Smooth muscle cell of the brain vasculature (primary cell): Measurements from ENCODE around the gene PADI1.

Experiments used
- DNase-seq: peaks from one replicate; pipeline ENCODE4 v3.0.0-alpha.2; 2012; ENCODE audit warnings: low read depth, low spot score

PADI1 gene

DNA sequence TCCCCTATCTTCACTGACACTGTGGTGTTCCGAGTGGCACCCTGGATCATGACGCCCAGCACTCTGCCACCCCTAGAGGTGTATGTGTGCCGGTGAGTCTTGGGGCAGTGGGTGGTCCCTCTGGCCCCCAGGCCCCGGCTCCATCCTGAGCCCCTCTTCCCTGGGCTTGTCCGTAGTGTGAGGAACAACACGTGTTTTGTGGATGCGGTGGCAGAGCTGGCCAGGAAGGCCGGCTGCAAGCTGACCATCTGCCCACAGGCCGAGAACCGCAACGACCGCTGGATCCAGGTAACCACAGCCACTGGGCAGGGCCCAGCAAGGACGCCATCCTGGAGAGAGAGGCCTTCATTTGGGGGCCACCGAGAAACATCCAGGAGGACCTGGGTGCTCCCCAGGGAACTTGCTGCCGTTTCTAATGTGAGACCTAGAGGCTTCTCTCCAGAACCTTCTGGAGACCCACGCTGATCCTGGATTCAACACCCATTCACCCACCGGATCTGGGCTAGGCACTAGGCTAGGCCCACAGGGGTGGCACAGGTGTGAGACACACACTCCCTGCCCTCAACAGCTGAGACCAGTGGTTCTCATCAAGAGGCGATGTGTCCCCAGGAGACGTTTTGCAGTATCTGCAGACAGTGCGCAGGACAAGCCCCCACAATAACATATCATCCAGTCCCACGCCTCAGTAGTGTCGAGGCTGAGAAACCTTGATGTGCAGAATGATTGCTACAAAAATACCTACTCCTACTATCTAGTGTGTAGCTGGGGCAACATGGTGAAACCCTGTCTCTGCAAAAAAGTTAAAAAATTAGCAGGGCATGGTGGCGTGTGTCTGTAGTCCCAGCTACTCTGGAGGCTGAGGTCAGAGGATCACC is 66.2 kb downstream of the PADI1 start:
- DNase-seq = no peak

DNA sequence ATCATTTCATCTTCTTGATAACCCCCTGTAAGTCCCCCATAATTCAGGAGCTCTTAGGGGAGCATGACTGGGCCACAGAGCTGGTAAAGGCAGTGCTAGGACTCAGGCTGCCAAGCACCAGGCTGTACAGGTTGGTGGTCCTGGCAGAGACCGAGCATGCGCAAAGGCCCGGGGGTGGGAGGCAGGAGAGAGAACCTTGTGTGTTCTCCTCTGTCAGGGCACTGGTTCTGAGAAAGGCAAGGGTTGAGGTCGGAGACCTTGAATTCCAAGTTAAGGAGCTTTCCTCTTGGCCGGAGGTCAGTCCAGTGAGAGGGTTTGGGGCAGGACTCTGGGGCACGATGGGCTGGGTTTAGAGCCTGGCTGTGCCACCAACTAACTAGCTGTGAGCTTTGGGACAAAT is 67.1 kb downstream of the PADI1 start:
- no peak for DNase-seq

DNA sequence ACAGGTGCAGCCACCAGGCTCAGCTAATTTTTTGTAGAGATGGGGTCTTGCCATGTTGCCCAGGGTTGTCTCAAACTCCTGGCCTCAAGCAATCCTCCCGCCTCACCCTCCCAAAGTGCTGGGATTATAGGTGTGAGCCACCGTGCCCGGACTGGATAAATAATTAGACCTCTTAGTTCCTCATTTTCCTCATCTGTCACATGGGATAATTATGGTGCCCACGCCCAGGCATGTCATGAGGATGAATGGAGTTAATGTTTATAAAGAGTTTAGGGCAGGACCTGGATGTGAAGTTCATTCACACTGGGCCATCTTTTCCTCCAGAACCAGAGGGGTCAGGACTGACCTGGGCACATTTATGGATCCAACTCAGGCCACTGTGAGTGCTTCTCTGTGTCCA is 67.7 kb downstream of the PADI1 start:
- no peak for DNase-seq

DNA sequence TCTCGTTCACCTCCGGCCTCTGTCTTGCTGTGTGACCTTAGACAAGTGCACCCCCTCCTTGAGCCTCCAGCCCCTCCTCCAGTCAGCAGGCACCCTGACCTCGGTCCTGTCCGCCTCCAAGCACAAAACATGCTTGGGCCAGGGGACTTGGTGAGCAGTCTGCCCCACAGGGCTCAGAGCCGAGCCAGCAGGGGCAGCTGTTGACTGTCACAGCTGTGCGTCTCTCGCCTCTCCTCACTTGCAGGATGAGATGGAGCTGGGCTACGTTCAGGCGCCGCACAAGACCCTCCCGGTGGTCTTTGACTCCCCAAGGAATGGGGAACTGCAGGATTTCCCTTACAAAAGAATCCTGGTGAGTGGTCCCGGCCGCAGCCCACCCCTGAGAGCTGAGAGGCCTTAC is 68.2 kb downstream of the PADI1 start:
- DNase-seq = no peak

DNA sequence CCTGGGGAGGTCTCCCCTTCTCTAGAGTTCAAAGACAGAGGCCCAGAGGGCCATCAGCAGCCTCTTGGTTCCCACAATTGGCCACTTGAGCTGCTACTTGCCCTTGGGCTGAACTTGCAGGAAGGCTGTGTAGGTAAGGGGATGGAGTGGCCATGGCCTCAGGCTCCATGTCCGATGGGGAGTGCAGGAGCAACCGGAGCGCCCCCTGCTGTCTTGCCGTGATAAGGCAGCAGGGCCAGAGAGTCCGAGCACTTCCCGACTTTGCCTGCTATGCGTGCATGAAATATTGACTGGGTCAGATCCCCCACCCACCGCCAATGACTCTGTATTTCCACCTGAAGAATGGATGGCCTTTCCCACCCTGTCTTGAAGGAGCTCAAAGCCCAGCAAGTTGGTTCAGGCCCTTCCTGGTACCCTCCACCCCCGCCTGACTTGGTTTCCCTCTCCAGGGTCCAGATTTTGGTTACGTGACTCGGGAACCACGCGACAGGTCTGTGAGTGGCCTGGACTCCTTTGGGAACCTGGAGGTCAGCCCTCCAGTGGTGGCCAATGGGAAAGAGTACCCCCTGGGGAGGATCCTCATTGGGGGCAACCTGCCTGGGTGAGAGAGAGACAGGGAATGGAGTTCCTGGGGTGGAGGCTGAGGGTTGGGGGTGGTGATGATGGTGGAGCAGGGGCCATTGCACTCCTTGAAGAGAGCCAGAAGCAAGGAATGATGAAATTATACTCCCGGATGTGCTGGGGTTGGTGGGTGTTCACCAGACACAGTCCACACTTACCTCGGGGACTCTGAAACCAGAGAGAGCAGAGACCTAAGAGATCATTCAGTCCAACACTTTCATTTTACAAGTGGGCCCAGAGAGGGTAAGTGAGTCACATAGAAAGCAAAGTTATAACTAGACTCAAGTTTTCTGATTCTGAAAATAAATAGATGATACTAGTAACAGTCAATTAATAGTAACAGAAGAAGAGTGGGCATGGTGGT is 69.5 kb downstream of the PADI1 start:
- no peak for DNase-seq

DNA sequence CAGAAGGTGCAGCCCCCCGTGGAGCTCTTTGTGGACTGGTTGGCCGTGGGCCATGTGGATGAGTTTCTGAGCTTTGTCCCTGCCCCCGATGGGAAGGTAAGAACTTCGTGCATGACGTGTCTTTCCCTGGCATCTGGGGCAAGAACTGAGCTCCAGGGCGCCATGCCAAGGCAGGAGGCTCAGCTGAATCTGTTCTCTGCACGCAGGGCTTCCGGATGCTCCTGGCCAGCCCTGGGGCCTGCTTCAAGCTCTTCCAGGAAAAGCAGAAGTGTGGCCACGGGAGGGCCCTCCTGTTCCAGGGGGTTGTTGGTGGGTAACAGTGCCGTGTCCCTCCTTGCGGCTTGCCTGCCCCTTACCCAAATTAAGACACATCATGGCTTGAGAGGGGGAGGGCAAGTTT is 71.6 kb downstream of the PADI1 start:
- no peak for DNase-seq

DNA sequence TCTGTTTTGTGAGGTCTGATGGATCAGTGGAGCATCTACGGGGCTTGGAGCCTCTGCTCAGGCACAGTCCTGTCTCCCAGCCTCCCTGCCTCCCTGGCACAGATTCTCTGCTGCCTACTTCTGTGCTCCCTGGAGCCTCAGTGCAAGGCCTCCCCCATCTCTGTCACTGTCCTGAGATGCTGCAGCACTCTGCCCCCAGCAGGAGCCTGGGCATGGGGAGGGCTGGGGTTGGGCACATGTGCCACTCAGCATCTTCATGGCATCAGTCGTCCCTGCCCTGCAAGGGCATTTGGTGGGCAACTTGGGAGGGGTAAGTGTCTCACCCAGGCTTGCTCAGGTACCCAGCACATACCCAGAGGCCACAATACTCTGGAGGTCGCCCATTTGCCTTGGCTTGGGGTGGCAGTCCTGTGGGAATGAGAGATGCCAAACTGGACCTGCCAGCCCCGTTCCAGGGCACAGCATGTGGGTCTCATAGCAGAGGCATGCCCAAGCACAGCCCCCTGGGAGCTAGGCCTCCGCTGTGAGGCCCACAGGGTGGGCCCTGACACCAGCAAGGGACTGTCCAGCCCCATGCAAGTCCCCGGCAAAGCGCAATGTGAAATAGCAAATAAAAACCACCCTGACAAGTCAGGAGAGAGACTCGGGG is 72.7 kb downstream of the PADI1 start:
- no peak for DNase-seq

DNA sequence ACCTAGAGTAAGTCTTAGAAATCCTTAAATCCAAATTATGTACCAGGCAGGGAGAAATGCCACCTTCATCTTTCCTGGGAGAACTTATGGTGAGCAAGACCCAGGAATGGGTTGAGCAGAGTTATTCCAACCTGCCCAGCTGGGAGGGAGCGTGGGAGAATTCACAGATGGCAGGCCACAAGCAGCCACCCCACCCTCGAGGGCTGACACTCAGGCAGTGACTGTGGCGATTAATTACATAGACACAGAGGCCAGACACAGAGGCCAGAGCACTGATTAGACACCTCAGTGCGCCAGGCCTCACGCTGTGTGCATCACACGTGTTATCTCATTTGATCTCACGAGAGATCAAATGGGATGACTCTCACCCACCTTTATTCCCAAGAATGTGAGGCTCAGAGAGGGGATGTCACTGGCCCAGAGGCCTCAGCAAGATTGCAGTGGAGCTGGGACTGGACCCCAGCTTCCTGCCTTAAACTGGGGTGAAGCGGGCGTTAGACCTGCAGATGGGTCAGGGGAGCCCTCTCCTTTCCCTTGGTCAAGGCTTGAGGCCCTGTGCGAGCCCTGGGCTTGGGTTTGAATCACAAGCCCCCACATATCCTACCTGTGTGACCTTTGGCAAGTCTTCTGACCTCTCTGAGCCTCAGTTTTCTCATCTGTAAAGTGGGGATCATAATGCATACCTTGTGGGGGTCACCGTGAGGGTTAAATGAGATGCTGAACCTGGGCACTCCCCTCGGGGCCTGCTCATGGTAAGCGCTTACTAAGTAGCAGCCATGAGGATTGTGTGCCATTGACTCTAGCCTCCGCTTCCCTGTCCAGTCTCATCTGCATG is 74.3 kb downstream of the PADI1 start:
- no peak for DNase-seq

DNA sequence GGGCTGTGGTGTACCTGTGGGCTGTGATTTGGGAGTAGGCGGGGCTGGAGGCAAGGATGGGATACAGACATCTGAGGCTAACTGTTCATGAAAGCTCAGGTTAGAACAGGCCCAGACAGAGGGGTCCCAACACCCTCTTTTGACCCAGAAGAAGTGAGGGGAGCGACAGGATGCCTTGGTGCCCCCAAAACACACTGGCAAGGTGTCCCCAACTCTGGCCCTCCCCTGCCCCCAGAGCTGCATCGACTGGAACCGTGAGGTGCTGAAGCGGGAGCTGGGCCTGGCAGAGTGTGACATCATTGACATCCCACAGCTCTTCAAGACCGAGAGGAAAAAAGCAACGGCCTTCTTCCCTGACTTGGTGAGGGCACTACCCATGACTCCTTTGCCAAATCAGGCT is 75.5 kb downstream of the PADI1 start:
- DNase-seq = no peak

DNA sequence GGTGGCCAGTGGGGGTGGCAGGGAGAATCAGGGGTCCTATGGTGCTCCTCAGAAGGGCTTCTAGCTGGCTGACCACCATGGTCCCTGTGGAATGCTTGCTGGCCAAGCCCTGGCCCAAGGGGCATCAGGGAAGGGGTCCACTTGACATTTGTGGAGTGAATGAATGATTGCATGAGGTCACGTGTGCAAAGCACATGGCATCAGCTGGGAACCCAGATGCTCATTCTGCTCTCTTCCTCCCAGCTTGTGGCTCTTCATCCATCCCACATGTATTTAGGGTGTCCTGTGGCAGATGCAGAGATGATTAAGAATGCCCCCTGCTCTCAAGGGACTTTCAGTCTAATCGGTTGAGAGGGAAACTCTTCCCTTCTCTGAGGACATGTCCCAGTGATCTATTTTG is 76.0 kb downstream of the PADI1 start:
- DNase-seq = no peak

DNA sequence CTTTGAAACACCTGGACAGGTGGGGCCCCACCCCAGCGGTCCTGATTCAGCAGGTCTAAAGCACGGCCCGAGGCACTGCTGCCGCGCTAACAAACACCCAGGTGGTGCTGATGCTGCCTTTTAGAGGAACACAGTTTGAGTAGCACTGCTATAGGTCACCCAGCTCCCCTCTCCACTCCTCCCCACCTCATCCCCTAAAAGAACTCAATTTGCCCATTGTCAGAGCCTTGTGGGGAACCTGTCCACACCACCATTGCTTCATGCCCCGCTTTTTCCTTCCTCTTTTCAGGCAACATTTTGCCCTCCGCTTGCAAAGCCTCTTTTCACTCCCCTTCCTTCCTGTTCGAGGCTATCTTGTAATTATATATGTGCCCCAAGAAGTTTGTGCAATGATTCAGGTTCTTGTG is 76.8 kb downstream of the PADI1 start:
- DNase-seq = no peak

DNA sequence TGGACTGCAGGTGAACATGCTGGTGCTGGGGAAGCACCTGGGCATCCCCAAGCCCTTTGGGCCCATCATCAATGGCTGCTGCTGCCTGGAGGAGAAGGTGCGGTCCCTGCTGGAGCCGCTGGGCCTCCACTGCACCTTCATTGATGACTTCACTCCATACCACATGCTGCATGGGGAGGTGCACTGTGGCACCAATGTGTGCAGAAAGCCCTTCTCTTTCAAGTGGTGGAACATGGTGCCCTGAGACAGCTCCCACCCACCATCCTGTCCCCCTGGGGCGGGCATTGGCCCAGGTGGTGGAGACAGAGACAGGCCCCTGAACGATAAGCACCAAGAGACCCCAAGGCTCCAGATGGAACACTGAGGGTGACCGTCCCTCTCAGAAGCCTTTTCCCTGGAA is 77.9 kb downstream of the PADI1 start:
- no peak for DNase-seq

DNA sequence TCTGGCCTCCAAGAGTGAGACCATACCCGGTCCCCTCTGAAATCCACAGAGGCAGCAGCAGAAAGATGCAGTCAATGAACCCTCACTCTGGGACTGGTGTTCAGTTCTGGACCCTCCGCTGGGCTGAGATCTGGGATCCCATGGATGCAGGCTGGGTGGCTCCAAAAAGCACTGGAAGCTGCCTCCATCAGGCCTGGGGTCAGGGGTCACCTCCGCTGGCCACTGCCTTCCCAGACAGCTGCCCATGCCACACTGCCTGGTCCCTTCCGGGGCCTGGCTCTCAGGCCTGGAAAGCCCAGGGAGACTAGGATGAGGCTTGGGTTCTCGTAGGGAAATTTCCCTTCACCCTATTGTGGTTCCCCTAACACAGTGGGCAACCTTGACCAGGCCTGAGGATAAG is 81.7 kb downstream of the PADI1 start:
- no peak for DNase-seq

DNA sequence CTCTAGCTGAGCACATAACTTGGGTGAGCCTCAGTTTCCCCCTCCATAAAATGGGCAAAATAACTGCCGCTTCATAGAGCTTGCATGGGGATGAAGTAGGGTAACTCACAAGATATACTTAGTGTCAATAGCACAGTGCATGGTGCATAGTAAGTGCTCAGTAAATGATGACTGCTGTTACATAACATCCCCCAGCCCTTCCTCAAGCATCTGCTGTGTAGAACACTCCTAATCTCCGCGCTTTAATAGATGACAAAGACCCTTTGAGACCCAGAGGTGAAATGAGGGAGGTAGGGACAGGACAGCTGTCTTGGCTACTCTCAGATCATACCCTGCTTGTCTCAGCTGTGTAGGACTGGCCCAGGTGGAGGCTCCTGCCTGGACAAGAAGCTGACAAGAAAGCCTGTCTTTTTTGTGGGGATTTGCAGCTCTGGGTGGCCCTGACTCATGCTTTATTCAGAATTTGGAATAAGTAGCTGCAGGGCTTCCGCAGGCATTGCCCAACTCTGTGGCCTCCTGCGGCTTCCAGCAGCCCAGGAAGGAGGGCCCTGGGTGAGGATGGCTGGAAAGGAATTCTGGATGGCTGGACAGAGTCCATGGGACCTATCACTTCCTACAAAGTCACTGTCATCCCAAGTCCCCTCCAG is 82.3 kb downstream of the PADI1 start:
- peak; percentile 10 for DNase-seq

DNA sequence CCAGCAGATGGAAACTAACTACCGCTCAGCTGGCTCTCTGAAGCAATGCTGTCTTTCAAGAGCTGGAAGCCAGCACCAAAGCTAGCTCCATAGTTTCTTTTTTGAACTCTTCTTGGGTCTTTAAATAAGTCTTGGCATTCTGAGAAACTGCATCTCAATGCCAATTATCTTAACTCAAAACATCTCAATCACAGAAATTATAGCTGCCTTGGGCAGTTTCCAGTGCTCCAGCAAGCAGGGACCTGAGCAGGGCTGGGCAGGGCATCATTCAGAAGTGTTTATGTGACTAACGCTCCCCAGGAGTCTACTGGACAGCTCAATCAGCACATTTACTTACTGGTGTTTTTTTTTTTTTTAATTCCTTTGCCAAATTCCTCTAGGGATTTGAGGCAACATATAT is 84.8 kb downstream of the PADI1 start:
- DNase-seq = no peak

DNA sequence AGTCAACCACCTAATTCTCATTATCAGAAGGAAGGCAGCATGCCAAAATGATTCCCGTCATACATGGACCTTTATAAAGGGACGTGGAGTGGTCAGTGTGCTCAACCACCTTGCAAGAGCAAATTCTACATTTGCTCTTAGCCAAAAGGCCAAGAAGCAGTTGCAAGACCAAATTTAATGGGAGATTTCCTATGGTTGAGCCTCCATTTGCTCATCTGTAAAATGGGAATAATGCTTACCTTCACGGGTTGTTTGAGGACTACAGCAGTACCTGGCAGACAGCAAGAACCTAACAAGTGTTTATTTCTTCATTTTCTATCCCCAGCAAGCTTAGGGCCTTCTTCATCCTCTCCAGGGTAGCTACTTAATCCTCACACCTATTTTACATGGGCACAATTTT is 85.6 kb downstream of the PADI1 start:
- no peak for DNase-seq

DNA sequence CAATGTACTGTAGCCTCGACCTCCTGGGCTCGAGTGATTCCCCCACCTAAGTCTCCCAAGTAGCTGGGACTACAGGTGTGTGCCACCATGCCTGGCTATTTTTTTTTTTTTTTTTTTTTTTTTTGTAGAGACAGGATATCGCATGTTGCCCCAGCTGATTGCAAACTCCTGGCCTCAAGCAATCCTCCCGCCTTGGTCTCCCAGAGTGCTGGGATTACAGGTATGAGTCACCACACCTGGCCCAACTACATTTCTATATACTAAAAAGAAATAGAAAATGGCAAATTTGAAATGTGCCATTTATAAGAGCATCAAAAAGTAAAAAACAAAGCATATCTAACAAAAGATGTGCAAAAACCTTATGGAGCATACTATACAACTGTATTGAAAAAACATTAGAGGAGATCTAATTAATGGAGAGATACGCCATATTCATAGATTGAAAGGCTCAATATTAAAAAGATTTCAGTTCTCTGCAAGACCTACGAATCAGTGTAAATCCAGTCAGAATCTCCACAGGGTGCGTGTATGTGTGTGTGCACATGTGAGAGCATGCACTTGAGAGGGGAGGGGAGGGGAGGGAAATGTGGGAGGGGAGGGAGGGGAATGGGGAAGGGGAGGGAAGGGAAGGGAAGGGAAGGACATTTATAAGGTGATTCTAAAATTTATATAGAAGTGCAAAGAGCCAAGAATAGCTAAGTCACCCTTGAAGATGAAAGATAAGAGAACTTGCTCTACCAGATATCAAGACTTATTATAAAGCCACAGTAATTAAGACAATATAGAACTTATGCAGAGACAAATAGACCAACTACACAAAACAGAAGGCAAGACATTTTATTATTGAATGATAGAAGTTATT is 87.6 kb downstream of the PADI1 start:
- no peak for DNase-seq

DNA sequence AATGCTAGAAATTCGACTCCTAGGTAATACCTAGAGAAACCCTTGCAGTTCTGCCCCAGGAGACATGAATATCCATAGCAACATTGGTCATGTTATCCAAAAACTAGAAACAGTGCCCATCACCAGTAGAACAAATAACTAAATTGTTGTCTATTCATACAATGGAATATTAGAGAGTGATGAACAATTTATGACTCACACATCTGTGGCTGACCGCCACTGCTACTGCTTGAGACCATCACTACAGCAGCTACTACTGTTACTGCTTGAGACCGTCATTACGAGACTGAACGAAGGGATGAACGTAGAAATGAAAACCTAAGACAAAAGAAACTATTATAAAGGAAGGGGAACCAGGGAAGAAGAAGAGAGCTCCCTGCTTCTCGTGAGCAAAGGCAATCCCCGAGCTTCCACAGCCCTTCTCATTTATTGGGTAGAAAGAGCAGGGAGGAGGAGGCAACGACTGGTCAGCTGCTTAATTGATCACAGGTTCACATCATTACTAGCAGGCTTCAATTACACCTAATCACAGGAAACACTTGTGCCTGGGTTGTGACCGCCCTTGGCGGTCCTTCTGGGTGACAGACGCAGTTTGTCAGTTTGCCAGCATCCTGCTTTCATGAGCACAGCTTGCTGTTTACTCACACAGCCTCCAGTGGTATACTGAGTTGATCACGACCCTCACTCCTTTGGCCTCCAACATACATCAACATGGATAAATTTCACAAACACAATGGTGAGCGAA is 88.9 kb downstream of the PADI1 start:
- DNase-seq = no peak

DNA sequence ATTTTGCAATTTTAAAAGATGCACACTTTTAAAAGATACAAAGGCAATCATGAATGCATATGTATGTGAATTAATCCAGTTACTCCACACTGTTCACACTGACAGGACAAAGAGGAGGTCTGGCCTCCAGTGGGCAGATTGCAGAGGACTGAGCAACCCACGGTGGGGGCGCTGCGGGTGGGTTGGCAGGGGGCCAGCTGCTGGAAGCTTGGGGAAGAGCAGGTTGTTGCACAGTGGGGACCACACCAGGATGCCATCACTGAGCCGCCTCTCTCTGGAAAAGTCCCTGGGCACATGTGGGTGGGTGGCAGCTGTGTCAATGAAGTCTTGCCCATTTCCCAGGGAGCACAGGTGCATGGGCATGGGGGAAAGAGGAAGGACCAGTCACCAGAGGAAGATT is 90.4 kb downstream of the PADI1 start:
- DNase-seq = no peak
